ENCODE results near the gene CORO1C. TPM values are rescaled to one million over a fixed set of nuclear protein-coding genes. Genes with fewer than 3 reads are reported as not detected.

Gene CORO1C
- total RNA-seq, 1 donor from 2014 or later, result 171 TPM

GRCh38 chr12:108712165-108712924 lies 19.0 kb downstream of the CORO1C start:
- TF ChIP-seq, protein P1, sequence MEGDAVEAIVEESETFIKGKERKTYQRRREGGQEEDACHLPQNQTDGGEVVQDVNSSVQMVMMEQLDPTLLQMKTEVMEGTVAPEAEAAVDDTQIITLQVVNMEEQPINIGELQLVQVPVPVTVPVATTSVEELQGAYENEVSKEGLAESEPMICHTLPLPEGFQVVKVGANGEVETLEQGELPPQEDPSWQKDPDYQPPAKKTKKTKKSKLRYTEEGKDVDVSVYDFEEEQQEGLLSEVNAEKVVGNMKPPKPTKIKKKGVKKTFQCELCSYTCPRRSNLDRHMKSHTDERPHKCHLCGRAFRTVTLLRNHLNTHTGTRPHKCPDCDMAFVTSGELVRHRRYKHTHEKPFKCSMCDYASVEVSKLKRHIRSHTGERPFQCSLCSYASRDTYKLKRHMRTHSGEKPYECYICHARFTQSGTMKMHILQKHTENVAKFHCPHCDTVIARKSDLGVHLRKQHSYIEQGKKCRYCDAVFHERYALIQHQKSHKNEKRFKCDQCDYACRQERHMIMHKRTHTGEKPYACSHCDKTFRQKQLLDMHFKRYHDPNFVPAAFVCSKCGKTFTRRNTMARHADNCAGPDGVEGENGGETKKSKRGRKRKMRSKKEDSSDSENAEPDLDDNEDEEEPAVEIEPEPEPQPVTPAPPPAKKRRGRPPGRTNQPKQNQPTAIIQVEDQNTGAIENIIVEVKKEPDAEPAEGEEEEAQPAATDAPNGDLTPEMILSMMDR (conservative IDR thresholded peaks at IDR 0.05), result no peak
- DNase-seq (ENCODE audit: low read depth, low spot score), result no peak
- Mint-ChIP-seq H3K27ac (ENCODE audit: unreplicated experiment) (no peak overlapping the region), H3K27me3 (ENCODE audit: low read depth) (no peaks in the 10 kb centered on the region), H3K4me1 (peaks cover 36% of the 10 kb centered on the region), H3K36me3 (ENCODE audit: low read depth) (peaks cover 4% of the 10 kb centered on the region), H3K9me3 (no peaks in the 10 kb centered on the region), H3K4me3 (no peak overlapping the region)

GRCh38 chr12:108711489-108712164 lies 19.7 kb downstream of the CORO1C start:
- TF ChIP-seq, protein P1 (conservative IDR thresholded peaks at IDR 0.05), result no peak
- Mint-ChIP-seq H3K27me3 (ENCODE audit: low read depth) (no peaks in the 10 kb centered on the region), H3K9me3 (no peaks in the 10 kb centered on the region), H3K4me3 (no peak overlapping the region), H3K27ac (ENCODE audit: unreplicated experiment) (no peak overlapping the region), H3K36me3 (ENCODE audit: low read depth) (no peaks in the 10 kb centered on the region), H3K4me1 (peaks cover 32% of the 10 kb centered on the region)
- no peak for DNase-seq (ENCODE audit: low read depth, low spot score)

DNA sequence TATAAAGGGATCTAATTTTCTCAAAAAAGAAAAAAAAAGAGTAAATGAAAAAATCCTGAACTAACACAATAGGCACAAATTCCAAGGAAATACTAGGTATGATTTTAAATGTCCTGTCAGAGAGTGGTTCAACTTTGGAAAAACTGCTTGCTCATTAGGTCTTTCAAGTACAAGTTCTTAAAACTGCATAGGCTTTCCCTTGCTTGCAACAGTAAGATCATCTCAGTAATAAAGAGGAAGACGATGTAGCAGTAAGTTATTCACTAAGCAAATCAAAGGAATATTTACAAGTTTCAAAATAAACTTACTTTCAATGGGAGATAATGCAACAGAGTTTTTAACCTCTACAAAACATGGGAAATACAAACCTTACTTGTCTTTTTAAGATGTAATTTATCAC lies 21.6 kb downstream of the CORO1C start:
- no peaks in the 10 kb centered on the region for H3K9me3 Mint-ChIP-seq
- no peaks in the 10 kb centered on the region for H3K27me3 Mint-ChIP-seq (ENCODE audit: low read depth)
- DNase-seq (ENCODE audit: low read depth, low spot score), result no peak
- H3K4me3 Mint-ChIP-seq, result no peak overlapping the region
- peaks cover 3% of the 10 kb centered on the region for H3K36me3 Mint-ChIP-seq (ENCODE audit: low read depth)
- H3K27ac Mint-ChIP-seq (ENCODE audit: unreplicated experiment), result no peak overlapping the region
- TF ChIP-seq, protein P1 (conservative IDR thresholded peaks at IDR 0.05), result no peak
- peaks cover 25% of the 10 kb centered on the region for H3K4me1 Mint-ChIP-seq

DNA sequence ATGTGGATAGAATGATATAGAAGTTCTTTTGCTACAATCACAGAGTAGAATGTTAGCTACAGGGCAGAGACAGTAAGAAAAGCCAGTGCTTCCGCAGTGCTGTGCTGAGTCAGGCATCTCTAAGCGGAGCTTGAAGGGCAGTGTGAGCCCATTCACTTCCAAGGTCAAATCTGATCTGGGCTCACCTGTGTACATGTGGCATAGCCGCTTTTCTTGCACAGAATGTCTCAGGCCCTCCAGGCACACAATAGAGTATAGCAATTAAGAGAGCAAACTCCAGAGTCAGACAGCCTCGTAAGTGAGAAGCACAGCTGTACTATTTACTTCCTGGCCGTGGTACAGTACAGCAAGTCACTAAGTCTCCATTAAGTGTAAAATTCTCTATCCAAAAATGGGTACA lies 26.8 kb downstream of the CORO1C start:
- Mint-ChIP-seq H3K27me3 (ENCODE audit: low read depth) (no peaks in the 10 kb centered on the region), H3K36me3 (ENCODE audit: low read depth) (peaks cover 5% of the 10 kb centered on the region), H3K4me1 (peaks cover 39% of the 10 kb centered on the region), H3K9me3 (no peaks in the 10 kb centered on the region), H3K27ac (ENCODE audit: unreplicated experiment) (no peak overlapping the region), H3K4me3 (no peak overlapping the region)
- TF ChIP-seq, protein P1 (conservative IDR thresholded peaks at IDR 0.05), result no peak
- DNase-seq (ENCODE audit: low read depth, low spot score), result no peak

- no peaks in the 10 kb centered on the region for H3K27me3 Mint-ChIP-seq (ENCODE audit: low read depth)
- TF ChIP-seq, protein P1 (conservative IDR thresholded peaks at IDR 0.05), result no peak
Observed at GRCh38 chr12:108702595-108703320, 28.6 kb downstream of the CORO1C start.

More at GRCh38 chr12:108702595-108703320, 28.6 kb downstream of the CORO1C start:
- Mint-ChIP-seq H3K36me3 (ENCODE audit: low read depth) (peaks cover 5% of the 10 kb centered on the region), H3K27ac (ENCODE audit: unreplicated experiment) (no peak overlapping the region), H3K9me3 (no peaks in the 10 kb centered on the region), H3K4me3 (no peak overlapping the region), H3K4me1 (peaks cover 39% of the 10 kb centered on the region)
- no peak for DNase-seq (ENCODE audit: low read depth, low spot score)

Measured in neural crest cell (in vitro differentiated cells).